ENCODE measurements around the gene PLCH1.

GRCh38 chr3:155727836-155728235 is 17.0 kb downstream of the PLCH1 start:
- no peak for TF ChIP-seq POLR2A (IDR thresholded peaks at IDR 0.05)
- no peak for TF ChIP-seq CTCF (IDR thresholded peaks at IDR 0.05)

Measured in uterus (tissue), 2 donors.